Heart left ventricle (tissue), 13 donors: ENCODE measurements around the gene ANKRD11.

ENCODE experiments used
- POLR2A ChIP-seq, 2 donors: fragments of 450-650 bp; IDR thresholded peaks; one replicate each; pipeline ENCODE4 v1.6.1; 2017; ENCODE audit warnings: antibody characterized with exemption in 2 of 2, mild to moderate bottlenecking in 2 of 2, moderate library complexity in 2 of 2
- TF ChIP-seq, protein P1 (sequence below), 12 donors: fragments of 200-600 bp; sonication (generic) in 4 of 12; IDR thresholded peaks; one replicate each; pipeline versions ENCODE4 v1.5.0 to v1.8.0; 2018 to 2022; ENCODE audit warnings: antibody characterized with exemption in 12 of 12, mild to moderate bottlenecking in 5 of 12
- donor health status: ischemic (EF 13 %, LVEDD 7.1; RV severe dilation, severe dysfunction).
- donor health status: DM: no; HTN: yes; CAD: no.
- donor health status: DM: no; HTN: no; CAD: no.
- donor health status: ischemic (EF 25% LVEDD 6.9; RV normal size, moderate dysfunction).
- donor health status: ischemic (EF 25% LVEDD 5.7; RV mildly dilated, moderate dysfunction).
- donor health status: ischemic (EF 35%, LVEDD 5.7; RV mildly dilated, moderate dysfunction).
- donor health status: nonischemic (EF 11% LVEDD 7.7; RV severe dilation, severe dysfunction).
- donor health status: DM: yes; HTN: yes; CAD: no.
- donor health status: PGD.
- donor health status: ischemic (EF 29% LVEDD 5.4; RV normal size, mild dysfunction).
- donor health status: nonischemic (EF 23%, LVEDD 6.1; RV moderate dilation, normal function).

DNA sequence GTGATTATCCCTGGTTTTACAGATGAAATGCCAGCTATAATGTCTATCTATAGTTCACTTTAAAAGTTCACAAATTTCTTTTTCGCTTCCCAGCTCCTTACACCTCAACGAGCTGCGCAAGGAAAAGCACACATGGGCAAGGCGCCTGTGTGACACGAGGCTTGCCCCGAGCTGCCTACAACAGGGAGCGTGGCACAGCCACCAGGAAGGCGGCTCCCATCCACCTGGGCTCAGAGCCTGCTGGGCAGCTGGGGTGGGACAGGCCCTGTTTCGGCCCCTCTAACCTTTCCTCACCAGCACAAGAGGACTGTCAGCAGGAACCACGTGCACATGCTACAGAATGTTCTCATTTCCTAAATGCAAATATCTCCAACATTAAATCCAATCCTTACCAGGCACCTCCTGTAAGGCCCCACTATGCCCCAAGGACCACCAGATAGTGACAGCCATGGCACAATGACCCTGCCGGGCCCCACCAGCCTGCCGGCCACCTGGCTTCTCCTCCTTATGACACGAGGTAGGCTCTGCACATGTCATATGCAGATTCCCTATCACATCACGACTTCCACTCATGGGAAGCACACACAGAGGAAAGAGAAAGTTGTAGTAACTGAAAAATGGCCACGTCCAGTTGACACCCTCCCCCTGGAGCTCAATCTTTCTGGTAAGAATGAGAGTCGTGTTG is 180.8 kb downstream of the ANKRD11 start:
- TF ChIP-seq, protein P1, sequence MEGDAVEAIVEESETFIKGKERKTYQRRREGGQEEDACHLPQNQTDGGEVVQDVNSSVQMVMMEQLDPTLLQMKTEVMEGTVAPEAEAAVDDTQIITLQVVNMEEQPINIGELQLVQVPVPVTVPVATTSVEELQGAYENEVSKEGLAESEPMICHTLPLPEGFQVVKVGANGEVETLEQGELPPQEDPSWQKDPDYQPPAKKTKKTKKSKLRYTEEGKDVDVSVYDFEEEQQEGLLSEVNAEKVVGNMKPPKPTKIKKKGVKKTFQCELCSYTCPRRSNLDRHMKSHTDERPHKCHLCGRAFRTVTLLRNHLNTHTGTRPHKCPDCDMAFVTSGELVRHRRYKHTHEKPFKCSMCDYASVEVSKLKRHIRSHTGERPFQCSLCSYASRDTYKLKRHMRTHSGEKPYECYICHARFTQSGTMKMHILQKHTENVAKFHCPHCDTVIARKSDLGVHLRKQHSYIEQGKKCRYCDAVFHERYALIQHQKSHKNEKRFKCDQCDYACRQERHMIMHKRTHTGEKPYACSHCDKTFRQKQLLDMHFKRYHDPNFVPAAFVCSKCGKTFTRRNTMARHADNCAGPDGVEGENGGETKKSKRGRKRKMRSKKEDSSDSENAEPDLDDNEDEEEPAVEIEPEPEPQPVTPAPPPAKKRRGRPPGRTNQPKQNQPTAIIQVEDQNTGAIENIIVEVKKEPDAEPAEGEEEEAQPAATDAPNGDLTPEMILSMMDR (IDR thresholded peaks at IDR 0.05) = no peak
- no peak for TF ChIP-seq POLR2A (IDR thresholded peaks at IDR 0.05)
